Large intestine (tissue), 3 donors: ENCODE measurements around the gene OPA3. TPM values are rescaled to one million over a fixed set of nuclear protein-coding genes. Genes with fewer than 3 reads are reported as not detected.
A peak's percentile ranks its signal among the peaks of the same experiment; 100 is the strongest.
"Not testable (repeated sequence)": the region's sequence is repeated elsewhere in the genome, so short reads cannot be mapped to it uniquely, and the experiment has no call there.

Experiments
- DNase-seq, 2 donors: peaks; one replicate each; pipeline versions ENCODE4 v3.0.0 to v3.0.0-alpha.2; 2013
- H3K27ac ChIP-seq: one replicate; pipeline ENCODE4 v1.5.1; 2013; ENCODE audit warnings: low read length
- H3K27me3 ChIP-seq: 2 replicates; pipeline ENCODE4 v1.6.1; 2013; ENCODE audit warnings: low read length; ENCODE audit not compliant: control insufficient read depth, insufficient read depth
- H3K36me3 ChIP-seq: 2 replicates; pipeline ENCODE4 v1.6.1; 2013; ENCODE audit warnings: low read length; ENCODE audit not compliant: control insufficient read depth, insufficient read depth
- H3K4me1 ChIP-seq: one replicate; pipeline ENCODE4 v1.6.1; 2013; ENCODE audit warnings: low read length; ENCODE audit not compliant: control insufficient read depth, insufficient read depth
- H3K4me3 ChIP-seq: one replicate; pipeline ENCODE4 v1.5.1; 2013; ENCODE audit warnings: low read length
- H3K9me3 ChIP-seq: one replicate; pipeline ENCODE4 v1.6.1; 2013; ENCODE audit warnings: mild to moderate bottlenecking, low read depth, low read length, moderate library complexity; ENCODE audit not compliant: control insufficient read depth
- WGBS: methylation state at CpG from one replicate; pipeline ENCODE4 v1.1.5; 2013; ENCODE audit warnings: low lambda C conversion rate; ENCODE audit not compliant: insufficient coverage; 5-methylcytosine and 5-hydroxymethylcytosine counted together
- polyA plus RNA-seq: library from polyadenylated mRNA; unstranded; fragments of 120-200 nt; gene quantifications from one replicate; pipeline ENCODE4 v1.2.1, GENCODE V29; 2013

Gene OPA3
- polyA plus RNA-seq, 1 donor: 8.7 TPM

- Histone ChIP-seq H3K27me3 (no peaks in the 10 kb centered on the region), H3K36me3 (peaks cover 29% of the 10 kb centered on the region), H3K4me3 (peak overlapping the region; percentile 17), H3K27ac (peak overlapping the region; percentile 52), H3K9me3 (peaks cover 5% of the 10 kb centered on the region), H3K4me1 (peaks cover 23% of the 10 kb centered on the region)
- WGBS: 17% methylated on average over 2 of the region's 37 CpGs
- peak; percentile 91 to 94 for DNase-seq
Observed at GRCh38 chr19:45615795-45616703, 31.4 kb upstream of the OPA3 start.

DNA sequence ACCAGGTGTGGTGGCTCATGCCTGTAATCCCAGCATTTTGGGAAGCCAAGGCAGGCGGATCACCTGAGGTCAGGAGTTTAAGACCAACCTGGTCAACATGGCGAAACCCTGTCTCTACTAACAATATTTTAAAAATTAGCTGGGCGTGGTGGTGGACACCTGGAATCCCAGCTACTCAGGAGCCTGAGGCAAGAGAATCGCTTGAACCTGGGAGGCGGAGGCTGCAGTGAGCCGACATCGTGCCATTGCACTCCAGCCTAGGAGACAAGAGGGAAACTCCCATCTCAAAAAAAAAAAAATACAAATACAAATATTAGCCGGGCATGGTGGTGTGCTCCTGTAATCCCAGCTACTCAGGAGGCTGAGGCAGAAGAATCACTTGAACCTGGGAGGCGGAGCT is 30.5 kb upstream of the OPA3 start:
- not testable (repeated sequence) for H3K9me3 ChIP-seq, H3K4me3 ChIP-seq, DNase-seq, H3K27me3 ChIP-seq, H3K27ac ChIP-seq
- Histone ChIP-seq H3K4me1 (peaks cover 23% of the 10 kb centered on the region), H3K36me3 (peaks cover 21% of the 10 kb centered on the region)
- WGBS: no CpG with 5 or more reads among the region's 9 CpGs

DNA sequence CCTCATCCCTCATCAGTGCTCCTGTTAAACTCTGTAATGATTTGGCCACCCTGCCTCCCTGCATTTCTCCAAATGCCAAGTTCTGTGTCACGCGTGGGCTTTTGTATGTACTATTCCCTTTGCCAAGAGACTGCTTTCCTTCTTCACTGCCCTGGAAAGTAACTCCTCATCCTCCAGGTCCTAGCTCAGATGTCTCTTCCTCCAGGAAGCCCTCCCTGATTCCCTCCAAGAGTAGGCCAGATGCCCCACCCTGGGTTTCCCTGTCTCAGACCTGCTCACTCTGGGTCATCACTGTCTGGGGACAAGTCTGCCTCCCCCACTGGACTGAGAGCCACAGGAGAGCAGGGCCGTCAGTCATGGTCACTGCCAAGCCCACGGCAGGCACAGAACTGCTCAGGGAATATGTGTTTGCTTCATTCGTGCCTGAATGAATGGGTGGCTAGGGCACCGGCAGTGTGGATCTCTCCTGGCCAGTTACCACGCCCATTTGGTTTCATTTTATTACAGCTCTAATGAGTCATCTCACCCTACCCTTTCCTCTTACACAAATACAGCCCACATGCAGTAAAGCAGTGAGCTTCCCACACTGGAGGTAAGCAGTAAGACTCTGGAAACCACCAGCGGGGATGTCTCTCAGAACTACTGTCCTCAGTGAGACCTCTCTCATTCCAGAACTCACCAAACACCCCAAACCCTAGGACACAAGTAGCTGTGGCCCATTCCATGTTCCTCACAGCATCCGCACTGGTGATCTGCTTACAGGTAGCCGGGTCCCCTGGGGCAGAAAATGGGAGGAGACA is 29.5 kb upstream of the OPA3 start:
- Histone ChIP-seq H3K36me3 (peaks cover 20% of the 10 kb centered on the region), H3K4me3 (no peak overlapping the region), H3K27me3 (no peaks in the 10 kb centered on the region), H3K4me1 (peaks cover 23% of the 10 kb centered on the region), H3K9me3 (peaks cover 5% of the 10 kb centered on the region), H3K27ac (peak overlapping the region; percentile 88)
- DNase-seq: peak; percentile 76 to 91
- no CpG with 5 or more reads among the region's 10 CpGs for WGBS

DNA sequence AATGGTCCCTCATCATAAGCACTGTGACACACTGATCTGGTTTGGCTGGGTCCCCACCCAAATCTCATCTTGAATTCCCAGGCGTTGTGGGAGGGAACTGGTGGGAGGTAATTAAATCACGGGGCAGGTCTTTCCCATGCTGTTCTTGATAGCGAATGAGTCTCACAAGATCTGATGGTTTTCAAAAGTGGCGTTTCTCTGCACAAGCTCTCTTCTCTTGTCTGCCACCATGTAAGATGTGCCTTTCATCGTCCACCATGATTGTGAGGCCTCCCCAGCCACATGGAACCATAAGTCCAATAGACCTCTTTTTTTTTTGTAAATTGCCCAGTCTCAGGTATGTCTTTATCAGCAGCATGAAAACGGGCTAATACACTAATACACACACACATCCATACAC is 24.3 kb upstream of the OPA3 start:
- H3K27me3 ChIP-seq: no peaks in the 10 kb centered on the region
- peaks cover 13% of the 10 kb centered on the region for H3K4me1 ChIP-seq
- WGBS: no CpG with 5 or more reads among the region's 6 CpGs
- H3K4me3 ChIP-seq: no peak overlapping the region
- no peaks in the 10 kb centered on the region for H3K9me3 ChIP-seq
- no peak overlapping the region for H3K27ac ChIP-seq
- no peak for DNase-seq
- peaks cover 15% of the 10 kb centered on the region for H3K36me3 ChIP-seq

- Histone ChIP-seq H3K27ac (no peak overlapping the region), H3K27me3 (peaks cover 12% of the 10 kb centered on the region)
- peak; percentile 61 to 76 for DNase-seq
Observed at GRCh38 chr19:45607071-45608029, 22.7 kb upstream of the OPA3 start.

DNA sequence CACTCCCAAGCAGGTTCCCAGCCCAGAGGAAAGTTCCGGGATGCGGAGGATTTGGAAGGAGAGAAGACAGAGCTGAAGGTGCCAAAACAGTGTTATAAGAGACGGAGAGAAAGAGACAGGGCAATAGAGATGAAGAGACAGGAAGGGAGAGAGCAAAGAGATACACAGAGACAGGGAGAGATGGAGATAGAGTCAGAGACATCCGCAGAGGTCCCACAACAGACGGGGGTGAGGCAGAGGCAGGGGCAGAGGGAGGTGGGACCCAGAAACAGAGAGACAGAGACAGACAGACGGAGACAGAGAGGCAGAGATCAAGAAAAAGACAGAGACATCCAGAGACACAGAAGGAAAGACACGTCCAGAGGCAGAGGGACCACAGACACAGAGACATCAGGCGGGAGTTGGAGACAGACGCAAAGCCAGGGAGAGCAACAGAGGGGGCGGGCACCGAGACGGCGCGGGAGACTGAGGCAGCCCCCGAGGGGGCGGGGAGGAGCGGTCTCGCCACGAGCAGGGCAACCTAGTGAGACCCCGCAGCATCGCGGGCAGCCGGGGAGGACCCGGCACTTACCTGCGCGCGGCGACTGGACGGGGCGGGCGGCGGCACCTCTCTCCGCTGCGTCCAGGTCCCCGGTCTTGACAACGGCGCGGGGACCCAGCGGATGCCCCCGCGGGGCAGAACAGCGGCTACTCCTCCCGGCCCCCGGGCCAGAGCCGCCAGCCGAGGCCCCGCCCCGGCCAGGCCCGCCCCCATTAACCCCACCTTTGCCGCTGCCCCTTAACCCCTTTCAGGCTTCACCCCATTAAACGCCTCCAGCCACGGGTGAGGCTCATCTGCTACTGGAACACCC is 17.1 kb upstream of the OPA3 start, which contains the start of gene GPR4:
Gene GPR4 (minus strand): TSS at position 689 of the 851 bp plus-strand sequence. CDS start 10,346 bp downstream, outside the sequence.
- H3K4me1 ChIP-seq: peaks cover 6% of the 10 kb centered on the region
- H3K27me3 ChIP-seq: peaks cover 68% of the 10 kb centered on the region
- H3K27ac ChIP-seq: no peak within 1 kb of the TSS
- WGBS: 17% methylated on average over 1 of the region's 52 CpGs
- no peak within 1 kb of the TSS for H3K4me3 ChIP-seq
- no peaks in the 10 kb centered on the region for H3K36me3 ChIP-seq
- no peak for DNase-seq
- no peaks in the 10 kb centered on the region for H3K9me3 ChIP-seq

More at GRCh38 chr19:45607071-45608029, 22.7 kb upstream of the OPA3 start:
- Histone ChIP-seq H3K4me3 (peak overlapping the region; percentile 13), H3K9me3 (no peaks in the 10 kb centered on the region), H3K36me3 (peaks cover 8% of the 10 kb centered on the region), H3K4me1 (peaks cover 8% of the 10 kb centered on the region)
- no CpG with 5 or more reads among the region's 28 CpGs for WGBS

DNA sequence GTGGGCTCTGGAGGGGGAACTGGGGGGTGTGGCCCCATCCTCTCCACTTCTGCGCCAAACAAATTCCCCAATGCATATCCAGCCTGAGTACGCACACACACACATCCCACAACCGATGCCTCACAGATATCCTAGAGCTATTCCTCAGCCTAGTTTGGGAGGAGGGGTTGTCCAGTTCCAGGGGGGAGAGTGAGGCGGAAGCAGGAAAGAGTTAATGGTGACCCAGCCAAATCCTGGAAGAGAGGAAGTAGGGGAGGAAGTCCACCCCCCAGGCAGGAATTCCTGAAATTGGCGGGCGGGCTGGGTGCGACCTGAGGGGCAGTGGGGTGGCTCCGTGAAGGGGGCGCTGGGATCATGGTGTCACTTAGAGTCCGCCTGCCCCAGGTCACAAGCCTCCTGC is 16.5 kb upstream of the OPA3 start:
- Histone ChIP-seq H3K4me3 (no peak overlapping the region), H3K27me3 (peaks cover 73% of the 10 kb centered on the region)
- WGBS: no CpG with 5 or more reads among the region's 10 CpGs

DNA sequence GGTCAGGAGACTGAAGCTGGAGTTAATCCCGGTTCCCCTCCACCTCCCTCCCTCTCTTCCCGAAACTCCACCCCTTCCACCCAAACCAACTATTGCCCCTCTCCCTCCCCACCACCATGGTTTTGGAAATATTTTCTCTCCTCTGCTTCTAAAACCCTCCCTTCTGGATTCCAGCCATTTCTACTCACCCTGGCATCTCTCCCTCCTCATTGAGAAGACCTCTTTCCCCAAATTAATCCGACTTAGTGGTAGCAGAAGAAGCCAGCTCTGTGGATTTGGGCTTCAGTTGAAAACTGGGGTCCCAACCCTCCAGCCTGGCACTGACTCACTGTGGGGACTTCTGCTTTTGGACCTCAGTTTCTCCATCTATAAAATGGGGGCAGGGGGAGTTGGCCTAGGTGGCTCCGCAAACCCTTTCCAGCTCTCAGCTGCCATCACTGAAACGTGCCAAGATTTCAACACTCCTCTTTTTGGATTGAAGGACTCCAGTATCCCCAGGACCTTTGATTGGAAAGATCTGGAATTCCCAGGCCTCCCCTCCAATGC is 15.8 kb upstream of the OPA3 start:
- no peaks in the 10 kb centered on the region for H3K36me3 ChIP-seq
- no peaks in the 10 kb centered on the region for H3K9me3 ChIP-seq
- DNase-seq: no peak
- H3K27me3 ChIP-seq: peaks cover 80% of the 10 kb centered on the region
- no peak overlapping the region for H3K4me3 ChIP-seq
- H3K27ac ChIP-seq: no peak overlapping the region
- 20% methylated on average over 1 of the region's 5 CpGs for WGBS
- peaks cover 6% of the 10 kb centered on the region for H3K4me1 ChIP-seq

More for the DNA sequence above, 16.5 kb upstream of the OPA3 start:
- DNase-seq: no peak
- peaks cover 6% of the 10 kb centered on the region for H3K4me1 ChIP-seq
- no peak overlapping the region for H3K27ac ChIP-seq
- H3K36me3 ChIP-seq: no peaks in the 10 kb centered on the region
- H3K9me3 ChIP-seq: no peaks in the 10 kb centered on the region

GRCh38 chr19:45599286-45599685 is 14.7 kb upstream of the OPA3 start:
- Histone ChIP-seq H3K4me3 (no peak overlapping the region), H3K9me3 (no peaks in the 10 kb centered on the region), H3K27ac (no peak overlapping the region), H3K4me1 (peaks cover 6% of the 10 kb centered on the region), H3K27me3 (peaks cover 86% of the 10 kb centered on the region), H3K36me3 (no peaks in the 10 kb centered on the region)
- WGBS: no CpG with 5 or more reads among the region's 13 CpGs
- no peak for DNase-seq
